Measurements from ENCODE around the gene CELF2.

Gene CELF2

DNA sequence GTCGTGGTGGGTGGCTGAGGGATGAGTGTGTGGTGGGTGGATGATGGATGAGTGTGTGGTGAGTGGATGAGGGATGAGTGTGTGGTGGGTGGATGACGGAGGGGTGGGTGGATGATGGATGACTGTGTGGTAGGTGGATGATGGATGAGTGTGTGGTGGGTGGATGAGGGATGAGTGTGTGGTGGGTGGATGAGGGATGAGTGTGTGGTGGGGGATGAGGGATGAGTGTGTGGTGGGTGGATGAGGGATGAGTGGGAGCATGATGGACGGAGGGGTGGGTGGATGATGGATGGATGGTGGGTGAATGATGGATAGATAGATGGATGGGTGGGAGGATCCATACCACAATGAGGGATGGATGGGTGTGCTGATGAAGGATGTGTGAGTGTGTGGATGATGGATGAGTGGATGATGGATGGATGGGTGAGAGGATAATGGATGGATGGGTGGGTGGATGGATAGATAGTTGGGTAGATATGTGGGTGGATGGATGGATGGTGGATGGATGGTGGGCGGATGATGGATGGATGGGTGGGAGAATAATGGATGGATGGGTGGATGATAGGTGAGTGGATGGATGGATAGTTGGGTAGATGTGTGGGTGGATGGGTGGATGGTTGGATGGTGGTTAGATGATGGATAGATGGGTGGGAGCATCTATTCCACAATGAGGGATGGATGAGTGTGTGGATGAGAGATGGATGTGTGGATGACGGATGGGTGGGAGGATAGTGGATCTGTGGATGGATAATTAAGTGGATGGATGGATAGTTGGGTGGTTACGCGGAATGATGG is 266.8 kb downstream of the CELF2 start:
- DNase-seq: no peak

DNA sequence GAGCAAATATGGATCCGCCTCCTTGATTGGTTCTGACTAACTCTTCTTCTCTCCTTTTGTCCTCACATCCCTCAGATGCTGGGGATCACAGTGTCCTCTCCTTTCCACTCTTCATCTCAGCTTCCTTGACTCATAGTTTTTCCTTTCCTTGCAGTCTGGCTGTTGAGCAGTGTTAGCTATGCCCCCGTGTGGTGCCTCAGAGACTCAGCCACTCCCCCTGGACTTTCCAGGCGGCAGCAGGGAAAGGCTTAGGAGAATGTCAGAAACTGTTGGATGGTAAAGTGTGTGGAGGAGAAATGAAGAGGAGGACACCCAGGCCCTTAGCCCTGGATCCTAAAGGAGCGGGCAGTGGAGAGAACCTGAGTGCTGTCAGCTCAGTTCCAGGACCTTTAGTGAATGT is 267.5 kb downstream of the CELF2 start:
- DNase-seq: no peak

DNA sequence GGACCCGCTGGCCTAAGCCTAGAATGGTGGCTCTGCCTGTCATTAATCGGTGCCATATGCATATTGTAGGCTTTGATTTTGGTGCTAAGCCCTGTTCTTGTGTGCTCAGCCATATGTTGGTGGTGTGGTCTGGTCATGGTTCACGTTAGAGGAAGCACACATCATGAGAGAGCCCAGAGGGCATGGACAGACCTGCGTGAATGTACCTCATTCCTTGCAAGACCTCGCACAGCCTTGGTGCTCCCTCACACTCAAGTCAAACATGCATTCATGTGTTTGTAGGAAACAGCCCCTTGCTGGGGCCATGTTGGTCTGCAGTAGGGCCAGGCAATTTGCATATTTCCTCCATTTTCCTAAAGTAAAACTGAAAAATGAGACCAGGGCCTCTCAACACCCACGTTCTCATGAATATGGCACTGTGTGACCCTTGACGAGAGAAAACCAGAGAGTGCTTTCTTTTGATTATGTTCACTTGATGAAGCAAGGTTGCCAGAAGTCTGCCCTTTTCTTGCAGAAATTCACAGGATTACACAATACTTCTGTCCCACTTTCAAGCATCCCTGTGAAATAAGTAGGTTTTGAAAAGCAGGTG is 268.7 kb downstream of the CELF2 start:
- no peak for DNase-seq

DNA sequence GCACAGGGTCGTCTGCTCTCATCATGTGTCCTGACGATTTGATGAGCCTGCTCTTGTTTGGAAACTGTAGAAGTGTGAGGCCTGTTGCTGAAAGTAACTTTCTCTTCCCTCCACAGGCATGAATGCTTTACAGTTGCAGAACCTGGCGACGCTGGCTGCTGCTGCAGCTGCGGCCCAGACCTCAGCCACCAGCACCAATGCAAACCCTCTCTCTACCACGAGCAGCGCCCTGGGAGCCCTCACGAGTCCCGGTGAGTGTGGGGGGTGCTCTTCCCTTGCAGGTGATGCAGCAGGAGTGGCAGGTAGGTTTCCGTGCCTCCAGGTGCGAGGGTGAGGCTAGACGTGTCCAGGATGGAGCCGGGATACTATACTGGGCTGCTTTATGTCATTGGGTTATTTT is 270.6 kb downstream of the CELF2 start:
- DNase-seq: no peak

DNA sequence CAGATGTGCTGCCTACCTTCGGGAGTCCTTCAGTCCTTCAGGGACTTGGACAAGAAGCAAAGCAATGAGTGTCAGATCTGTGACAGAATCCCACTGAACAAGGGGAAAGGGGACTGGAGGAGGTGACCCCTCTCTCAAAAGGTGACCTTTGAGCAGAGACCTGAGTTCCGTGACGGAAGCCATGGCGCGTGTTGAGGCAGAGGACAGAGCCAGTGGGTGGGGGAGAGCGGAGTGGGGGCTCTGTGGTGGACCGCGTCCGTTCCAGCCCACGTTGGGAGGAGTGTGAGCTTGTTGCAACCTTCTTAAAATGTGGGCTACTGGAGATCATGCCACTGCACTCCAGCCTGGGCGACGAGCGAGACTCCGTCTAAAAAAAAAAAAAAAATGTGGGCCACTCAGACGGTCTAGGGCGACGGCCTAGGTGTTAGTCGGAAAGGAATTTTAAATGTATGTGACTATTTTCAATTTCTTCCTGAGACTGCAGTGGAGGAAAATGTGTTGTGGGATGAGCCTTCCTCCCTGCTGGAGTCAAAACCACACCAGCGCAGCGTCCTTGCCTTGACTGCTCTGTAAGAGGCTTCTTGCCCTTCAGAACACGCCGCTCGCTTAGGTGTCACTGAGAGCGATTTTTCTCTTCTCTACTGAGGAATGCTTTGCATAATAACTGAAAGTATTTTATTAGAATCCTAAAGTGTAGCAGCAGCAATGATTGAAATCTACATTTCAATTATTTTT is 272.7 kb downstream of the CELF2 start:
- no peak for DNase-seq

DNA sequence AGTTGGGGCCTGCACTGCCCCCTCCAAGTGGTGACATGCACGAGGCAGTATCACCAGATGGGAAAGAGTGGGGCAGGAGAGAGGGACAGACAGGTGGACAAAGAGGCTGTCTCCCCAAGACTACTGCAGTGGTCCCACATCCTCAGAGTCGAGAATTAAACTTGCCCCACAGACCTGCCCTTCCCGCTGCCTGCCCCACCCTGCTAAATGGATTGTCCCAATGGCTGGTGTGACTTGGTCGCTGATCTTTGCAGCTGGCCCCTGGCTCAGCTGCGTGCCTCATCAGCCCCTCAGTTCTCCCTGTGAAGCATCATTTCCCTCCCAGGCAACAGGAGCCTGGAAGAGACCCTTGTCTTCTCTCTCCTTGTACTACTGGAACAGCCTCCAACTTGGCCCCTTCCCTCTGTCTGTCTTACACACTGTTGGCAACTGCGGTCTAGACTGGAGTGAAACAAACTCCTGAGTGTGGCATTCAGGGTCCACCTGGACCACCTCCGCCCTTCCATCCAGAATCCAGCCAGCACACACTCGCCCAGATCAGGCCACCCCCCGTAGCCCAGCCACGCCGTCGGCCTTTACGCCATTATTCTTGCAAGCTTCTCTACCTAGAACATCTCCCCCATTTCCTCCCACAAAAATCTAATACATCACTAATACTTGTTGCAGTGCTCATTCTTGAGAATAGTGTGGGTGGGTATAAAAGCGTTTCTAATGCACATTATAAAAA is 275.1 kb downstream of the CELF2 start:
- no peak for DNase-seq

DNA sequence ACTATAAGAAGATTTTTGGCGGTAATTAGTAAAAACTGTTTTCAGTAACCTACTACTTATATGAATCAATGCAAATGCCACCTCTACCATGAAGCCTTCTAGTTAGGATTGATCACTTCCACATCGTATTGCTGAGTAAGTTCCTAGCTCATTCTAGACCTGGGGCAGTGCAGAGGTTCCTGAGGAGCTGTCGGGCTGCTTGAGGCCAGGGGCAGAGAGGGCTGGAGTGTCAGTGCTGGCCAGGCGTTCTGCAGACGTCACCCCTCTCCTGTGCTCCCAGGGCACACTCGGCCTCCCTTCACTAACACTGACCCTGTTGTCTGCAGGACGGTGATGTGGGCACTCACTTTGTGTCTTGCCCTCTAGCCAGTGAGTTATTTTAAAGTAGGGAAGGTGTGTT is 275.7 kb downstream of the CELF2 start:
- no peak for DNase-seq

DNA sequence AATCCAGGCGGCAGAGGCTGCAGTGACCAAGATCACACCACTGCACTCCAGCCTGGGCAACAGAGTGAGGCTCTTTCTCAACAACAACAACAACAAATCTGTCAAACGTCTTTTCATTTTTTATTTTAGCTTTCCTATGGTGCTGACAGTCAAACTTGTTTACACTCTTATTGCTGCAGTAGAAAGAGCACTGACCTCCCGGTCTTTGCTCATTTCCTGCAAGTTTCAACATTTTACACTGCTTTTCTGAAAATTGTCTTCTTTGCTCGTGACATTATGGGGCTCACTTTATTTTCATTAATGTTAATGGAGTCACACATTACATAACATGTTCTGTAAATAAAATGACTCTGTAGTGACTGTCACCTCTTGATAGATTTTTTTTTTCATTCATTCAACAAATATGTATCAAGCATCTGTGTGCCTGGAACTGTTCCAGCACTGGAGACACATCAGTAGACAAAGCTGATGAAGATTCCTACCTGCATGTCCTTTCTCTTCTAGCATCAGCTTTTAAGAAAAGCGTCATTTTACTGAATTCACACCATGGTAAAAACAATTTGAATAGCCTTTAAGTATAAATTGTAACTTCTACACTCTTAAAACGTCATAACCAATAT is 277.3 kb downstream of the CELF2 start:
- no peak for DNase-seq

DNA sequence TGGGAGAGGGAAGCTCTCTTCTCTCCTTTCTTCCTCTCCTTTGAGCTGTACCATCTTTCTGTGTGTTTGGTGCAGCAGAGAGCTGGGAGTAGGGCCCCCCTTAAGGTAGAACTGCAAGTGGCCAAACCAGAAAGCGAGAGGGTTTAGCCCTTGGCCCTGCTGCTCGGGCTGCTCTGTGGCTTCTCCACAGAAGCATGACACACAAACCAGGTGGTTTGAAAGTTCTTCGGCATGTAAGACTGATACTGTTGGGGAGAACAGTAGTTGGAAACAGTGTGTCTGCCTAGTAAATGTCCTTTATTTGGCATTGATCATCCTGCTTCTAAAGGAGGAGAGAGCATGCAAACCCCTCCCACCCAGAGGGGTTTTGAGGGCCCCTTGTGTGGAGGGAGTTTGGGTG is 277.8 kb downstream of the CELF2 start:
- no peak for DNase-seq

DNA sequence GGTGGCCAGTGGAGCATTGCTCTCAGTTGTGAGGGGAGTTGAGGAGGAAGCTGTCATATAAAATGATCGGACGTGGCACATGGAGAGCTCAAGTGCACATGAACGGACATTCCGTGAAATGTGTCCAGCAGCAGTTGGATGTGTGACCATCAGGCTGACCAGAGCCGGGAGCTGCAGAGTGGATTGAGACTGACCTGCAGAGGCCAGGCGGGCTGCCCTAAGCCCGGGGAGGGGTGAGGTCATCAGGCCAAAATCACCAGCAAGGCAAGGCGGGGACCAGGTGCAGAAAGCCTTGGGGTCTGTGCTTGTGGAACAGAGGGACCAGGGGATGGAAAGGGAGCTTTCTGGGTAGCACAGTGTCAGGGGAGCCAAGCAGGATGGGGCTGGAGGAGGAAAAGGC is 279.5 kb downstream of the CELF2 start:
- no peak for DNase-seq

DNA sequence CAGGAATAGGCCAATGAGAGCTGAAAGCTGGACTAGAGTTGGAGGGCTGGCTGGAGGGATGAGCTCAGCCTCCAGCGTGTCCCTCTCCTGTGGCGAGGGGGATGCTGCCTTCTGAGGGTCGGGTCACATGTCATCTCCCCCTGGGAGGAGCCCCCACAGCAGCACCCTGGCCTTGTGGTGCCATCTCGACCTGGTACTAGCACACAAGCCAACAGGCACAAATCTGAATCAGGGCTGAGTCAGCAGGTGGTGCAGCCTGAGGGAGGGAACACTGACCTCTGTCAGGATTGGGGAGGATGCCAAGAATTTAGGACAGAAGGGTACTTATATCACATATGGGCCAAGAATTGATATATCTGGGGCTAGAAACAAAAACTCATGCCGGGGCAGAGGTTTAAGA is 280.4 kb downstream of the CELF2 start:
- DNase-seq: no peak

DNA sequence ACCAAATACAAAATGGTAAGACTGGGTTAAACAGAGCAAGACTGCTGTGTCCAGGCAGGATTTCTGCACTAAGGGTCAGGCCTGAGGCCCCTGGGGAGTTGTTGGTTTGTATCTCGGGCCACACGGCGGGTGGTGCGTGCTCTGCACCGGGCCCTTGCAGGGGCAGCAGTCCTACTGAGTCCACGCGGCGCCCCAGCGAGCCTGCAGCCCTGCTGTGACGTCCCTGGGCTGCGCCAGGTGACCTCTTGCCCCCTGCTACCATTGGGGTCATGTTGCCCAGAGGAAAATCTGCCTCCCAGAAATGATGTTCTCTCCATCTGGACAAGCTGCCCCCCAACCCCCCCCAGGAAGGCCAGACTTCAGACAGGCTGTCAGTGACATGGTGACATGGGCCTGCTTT is 281.5 kb downstream of the CELF2 start:
- DNase-seq: no peak

DNA sequence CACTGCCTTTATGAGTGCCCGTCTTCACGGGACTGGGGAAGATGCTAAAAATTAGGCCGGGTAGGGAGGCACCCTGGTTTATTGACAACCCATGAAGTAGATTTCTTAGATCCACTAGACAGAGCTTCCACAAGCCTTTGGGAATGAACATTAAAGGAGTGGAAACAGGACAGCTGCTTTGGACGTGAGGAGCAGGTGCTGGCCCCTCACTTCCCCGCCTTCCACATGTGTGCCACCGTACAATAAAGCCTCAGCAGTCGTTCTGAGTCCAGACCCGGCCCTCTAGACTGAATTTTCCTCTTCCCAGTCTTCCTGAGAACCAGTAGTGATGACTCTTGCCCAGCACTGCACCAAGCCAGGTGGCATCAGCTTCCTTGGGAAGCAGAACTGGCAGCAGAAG is 282.4 kb downstream of the CELF2 start:
- DNase-seq: no peak

DNA sequence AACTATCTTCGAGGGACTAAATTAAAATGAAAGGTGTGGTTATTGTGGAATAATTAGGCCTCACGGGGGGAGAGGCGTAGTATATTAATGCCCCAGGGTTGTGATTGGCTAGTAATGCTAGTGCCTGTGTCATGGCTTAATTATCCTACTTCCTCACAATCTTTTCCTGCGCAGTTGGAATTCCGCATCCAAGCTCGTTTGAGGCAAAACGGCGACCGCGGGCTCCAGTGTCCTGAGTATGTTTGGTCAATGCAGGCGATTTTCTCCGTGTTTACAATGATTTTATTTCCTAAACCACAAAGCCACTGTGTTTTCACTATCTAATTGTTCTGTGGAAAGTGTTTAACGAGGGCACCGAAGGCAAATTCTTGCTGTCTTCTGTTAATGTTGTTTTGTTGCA is 282.9 kb downstream of the CELF2 start:
- no peak for DNase-seq

DNA sequence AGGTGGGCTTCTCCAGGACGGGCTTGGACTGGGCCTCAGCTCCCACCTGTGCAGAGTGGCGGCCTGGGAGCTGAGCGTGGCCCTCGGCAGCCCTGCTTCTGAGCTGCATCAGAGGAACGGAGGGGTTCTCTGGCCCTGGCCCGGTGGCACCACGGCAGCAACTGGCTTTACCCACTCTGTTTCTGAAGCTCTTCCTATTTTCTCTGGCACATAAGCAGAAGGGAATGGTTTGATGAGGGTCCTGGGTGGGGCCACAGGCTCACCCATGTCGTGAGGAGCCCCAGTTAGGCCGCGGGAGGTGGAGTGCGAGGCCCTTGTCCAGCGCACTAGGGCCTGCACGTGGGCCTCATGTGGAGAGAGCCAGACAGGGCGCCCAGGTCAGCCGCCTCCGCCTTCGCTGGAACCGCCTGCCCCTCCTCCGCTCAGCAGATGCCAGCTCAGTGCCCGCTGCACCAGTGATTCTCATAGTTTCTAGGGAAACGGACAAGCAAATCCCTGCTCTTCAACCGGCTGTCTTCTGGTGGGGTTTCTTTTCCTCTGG is 284.0 kb downstream of the CELF2 start:
- no peak for DNase-seq

DNA sequence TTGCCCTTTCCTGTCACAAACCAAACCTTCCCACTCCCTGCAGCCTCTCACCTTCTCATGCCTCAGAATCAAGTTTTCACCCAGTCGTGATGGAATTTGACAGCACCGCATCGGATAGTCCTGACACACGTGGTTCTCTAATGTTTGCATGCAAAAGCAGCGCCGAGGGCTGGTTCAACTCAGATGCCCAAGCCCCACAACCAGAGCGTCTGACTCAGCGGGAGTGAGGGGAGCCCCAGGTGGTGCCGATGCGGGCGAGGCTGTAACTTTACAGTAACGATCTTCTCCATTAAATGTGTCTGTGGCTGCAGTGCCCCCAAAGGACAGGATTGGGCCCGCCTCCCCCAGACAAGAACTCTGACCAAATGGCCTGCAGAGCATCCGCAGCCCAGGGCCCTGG is 284.5 kb downstream of the CELF2 start:
- no peak for DNase-seq

DNA sequence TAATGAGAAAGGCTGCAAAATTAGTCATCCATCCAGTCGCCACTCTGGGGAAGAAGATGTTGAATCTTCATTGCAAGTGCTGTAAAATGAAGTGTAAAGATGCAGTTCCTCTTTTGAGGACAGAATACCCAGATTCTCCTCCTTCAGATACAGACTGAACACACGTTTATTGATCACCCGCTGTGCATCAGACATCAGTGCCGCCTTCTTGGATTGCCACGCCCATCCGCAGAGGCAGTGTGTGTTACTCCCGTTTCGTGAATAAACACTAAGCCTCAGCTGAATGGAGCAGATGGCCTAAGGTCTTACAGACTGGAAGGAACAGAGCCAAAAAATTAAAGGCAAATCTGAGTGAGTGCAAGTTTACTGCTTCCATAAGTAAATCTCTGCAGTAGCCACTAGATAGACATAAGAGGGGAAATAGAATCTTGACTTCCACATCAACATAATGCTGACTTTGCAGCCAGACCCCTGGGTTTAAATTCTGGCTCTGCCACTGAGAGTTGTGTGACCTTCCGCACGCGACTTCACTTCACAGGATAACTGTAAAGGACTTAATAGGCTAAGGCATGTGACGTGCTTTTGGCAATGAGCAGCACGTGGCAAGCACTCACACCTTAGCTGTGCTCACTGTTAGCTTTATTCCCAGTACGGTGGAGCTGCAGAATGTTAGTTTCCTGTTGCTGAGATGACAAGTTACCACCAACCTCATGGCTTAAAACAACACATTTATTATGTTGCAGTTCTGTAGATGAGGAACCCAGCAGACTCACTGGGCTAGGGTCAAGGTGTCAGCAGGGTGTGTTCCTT is 285.9 kb downstream of the CELF2 start:
- no peak for DNase-seq

DNA sequence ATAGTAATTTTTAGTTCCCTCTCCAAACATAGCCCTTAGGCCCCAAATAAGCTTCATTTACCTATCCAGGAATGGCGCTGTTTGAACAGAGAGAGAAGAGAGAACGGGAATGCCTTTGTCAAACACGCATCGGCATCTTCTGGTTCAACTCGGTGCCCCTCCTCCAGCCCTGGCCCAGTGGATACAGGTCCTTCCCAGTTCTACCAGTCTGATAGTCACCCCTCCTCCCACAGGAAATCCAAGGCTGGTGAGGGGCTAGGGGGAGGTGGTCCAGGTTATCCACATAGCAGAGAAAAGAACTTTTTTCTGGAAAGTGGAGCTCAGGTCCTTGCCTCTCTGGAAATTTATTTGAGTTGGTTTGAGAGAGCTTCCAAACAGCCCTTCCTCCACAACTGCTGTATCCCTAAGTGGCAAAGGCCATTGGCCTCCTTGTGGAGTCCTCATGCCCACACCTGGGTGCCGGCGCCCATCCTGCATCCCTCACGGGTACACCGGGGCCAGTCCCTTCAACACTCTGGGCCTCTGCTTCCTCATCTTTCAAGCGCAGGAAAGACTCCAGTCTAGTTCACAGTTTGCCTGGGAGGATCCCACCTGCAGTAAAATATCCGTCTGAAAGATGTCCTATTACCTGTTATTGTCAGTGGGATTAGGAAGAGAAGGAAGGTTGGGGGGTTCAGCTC is 287.4 kb downstream of the CELF2 start:
- no peak for DNase-seq

DNA sequence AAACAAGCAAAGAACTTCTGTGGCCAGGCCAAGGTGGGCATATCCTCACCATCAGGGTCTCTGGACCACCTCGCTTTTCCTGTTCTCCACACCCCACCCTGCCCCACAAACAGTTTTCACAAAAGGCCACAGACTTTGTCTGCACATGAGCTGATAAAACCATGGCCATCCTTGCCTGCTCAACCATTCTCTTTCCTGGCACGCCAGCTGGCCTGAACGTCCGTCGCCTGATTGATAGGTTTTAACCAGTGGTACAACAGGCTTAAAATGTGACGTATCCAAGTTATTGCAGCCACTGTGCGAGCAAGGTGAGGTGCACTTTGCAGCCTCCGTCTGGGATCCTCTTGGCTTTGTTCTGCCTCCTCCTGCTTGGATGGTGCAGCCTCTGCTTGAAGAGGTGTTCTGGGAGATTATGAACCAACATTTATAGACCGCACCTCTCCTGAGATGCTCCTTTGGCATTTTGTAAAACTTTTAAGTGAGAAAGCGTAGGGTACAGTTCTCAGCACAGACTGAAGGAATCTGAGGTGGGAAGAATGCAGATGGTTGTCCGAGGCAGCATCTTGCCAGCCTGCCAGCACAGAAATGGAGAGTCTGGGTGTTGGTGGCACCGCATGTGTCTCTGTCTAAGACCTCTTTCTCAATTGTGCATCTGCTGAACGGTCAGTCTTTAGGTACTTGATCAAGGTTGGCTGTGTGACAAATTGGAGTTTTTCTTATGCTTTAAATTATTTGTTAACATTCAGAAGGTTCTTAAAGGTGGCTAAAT is 288.3 kb downstream of the CELF2 start:
- no peak for DNase-seq

DNA sequence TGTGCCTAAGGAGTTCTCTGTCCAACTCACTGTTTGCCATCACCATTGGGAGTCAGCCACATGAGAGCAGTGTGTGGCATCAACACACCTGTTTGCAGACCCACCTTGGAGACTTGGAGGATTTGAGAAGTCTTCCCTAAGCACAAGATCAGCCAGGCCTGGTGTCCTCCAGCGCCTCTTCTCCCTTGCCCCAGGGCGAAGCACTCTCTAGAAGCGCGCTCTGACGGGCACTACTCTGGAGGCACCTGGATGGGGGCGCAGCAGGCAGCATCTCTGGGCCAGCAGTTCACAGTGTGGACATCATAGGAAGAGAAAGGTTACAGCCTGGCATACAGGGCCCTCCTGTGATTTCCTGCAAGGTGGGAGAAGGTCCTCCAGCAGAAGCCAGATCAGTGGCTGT is 289.3 kb downstream of the CELF2 start:
- DNase-seq: no peak

DNA sequence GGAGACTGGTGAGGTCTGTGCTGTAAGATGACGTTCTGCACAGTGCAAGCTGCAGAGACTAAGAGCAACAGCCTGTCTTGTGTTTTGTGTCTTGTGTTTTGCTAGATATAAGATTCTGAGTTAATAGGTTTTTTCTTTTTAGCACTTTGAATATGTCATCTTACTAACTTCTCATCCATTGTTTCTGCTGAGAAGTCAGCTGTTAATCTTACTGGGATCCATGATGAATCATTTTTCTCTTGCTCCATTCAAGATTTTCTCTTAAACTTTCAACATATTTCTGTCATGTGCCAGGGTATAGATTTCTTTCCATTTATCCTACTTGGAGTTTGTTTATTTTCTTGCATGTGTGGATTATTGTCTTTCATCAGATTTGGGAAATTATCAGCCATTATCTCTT is 290.3 kb downstream of the CELF2 start:
- no peak for DNase-seq
